NCI-H2196 (cell line): ENCODE measurements around the gene NUP188.

Source experiments
- DNase-seq: peaks from one replicate; lab custom pipeline; 2025; ENCODE audit not compliant: unreplicated experiment; lab: John Stamatoyannopoulos, UW

Gene NUP188

GRCh38 chr9:129007035-129007765, 59.7 kb downstream of the NUP188 start:
- DNase-seq: no peak

GRCh38 chr9:129007766-129008468, 60.4 kb downstream of the NUP188 start:
- DNase-seq: no peak

GRCh38 chr9:129008469-129008965, 61.0 kb downstream of the NUP188 start:
- DNase-seq: no peak

GRCh38 chr9:129008986-129009583, 61.6 kb downstream of the NUP188 start:
- DNase-seq: no peak

GRCh38 chr9:129009584-129010141, 62.2 kb downstream of the NUP188 start:
- no peak for DNase-seq

GRCh38 chr9:129010267-129010975, 62.9 kb downstream of the NUP188 start:
- no peak for DNase-seq

GRCh38 chr9:129011170-129011569, 63.7 kb downstream of the NUP188 start:
- DNase-seq: no peak

- DNase-seq: no peak
Observed at GRCh38 chr9:129011761-129012181, 64.3 kb downstream of the NUP188 start.

GRCh38 chr9:129012343-129012742, 64.8 kb downstream of the NUP188 start:
- DNase-seq: no peak

- no peak for DNase-seq
Observed at GRCh38 chr9:129012893-129013448, 65.5 kb downstream of the NUP188 start.

- DNase-seq: no peak
Observed at GRCh38 chr9:129013674-129014073, 66.2 kb downstream of the NUP188 start.

- no peak for DNase-seq
Observed at GRCh38 chr9:129014124-129014523, 66.6 kb downstream of the NUP188 start.

GRCh38 chr9:129014608-129015007, 67.1 kb downstream of the NUP188 start:
- DNase-seq: no peak

GRCh38 chr9:129021091-129021490, 73.6 kb downstream of the NUP188 start:
- no peak for DNase-seq

GRCh38 chr9:129022037-129022436, 74.5 kb downstream of the NUP188 start:
- DNase-seq: no peak

GRCh38 chr9:129023036-129023907, 75.8 kb downstream of the NUP188 start:
- DNase-seq: peak; percentile 70

- no peak for DNase-seq
Observed at GRCh38 chr9:129023908-129024233, 76.4 kb downstream of the NUP188 start.

GRCh38 chr9:129026442-129027223, 79.1 kb downstream of the NUP188 start:
- peak; percentile 39 for DNase-seq

GRCh38 chr9:129027224-129027684, 79.8 kb downstream of the NUP188 start:
- DNase-seq: no peak
